ENCODE measurements around the gene B3GALNT2.

The B3GALNT2 gene

GRCh38 chr1:235450886-235451483 is 53.3 kb downstream of the B3GALNT2 start:
- DNase-seq = no peak

- DNase-seq = no peak
Observed at GRCh38 chr1:235450433-235450832, 53.8 kb downstream of the B3GALNT2 start.

GRCh38 chr1:235448616-235449015 is 55.6 kb downstream of the B3GALNT2 start:
- DNase-seq = no peak

- DNase-seq = no peak
Observed at GRCh38 chr1:235442788-235443429, 61.3 kb downstream of the B3GALNT2 start.

GRCh38 chr1:235441159-235441685 is 63.0 kb downstream of the B3GALNT2 start:
- DNase-seq = no peak

GRCh38 chr1:235434001-235434400 is 70.3 kb downstream of the B3GALNT2 start:
- no peak for DNase-seq

GRCh38 chr1:235430991-235431390 is 73.3 kb downstream of the B3GALNT2 start:
- no peak for DNase-seq

- DNase-seq = no peak
Observed at GRCh38 chr1:235429143-235429542, 75.1 kb downstream of the B3GALNT2 start.

- DNase-seq = no peak
Observed at GRCh38 chr1:235427447-235427846, 76.8 kb downstream of the B3GALNT2 start.

GRCh38 chr1:235426680-235427079 is 77.6 kb downstream of the B3GALNT2 start:
- DNase-seq = no peak

- DNase-seq = no peak
Observed at GRCh38 chr1:235426143-235426542, 78.1 kb downstream of the B3GALNT2 start.

- DNase-seq = no peak
Observed at GRCh38 chr1:235425357-235425756, 78.9 kb downstream of the B3GALNT2 start.

GRCh38 chr1:235424092-235424491 is 80.2 kb downstream of the B3GALNT2 start:
- no peak for DNase-seq

GRCh38 chr1:235423214-235423652 is 81.0 kb downstream of the B3GALNT2 start:
- peak in 1 of 2 donors; percentile 10 for DNase-seq

GRCh38 chr1:235421751-235422150 is 82.5 kb downstream of the B3GALNT2 start:
- no peak for DNase-seq

GRCh38 chr1:235417086-235417697 is 87.1 kb downstream of the B3GALNT2 start:
- DNase-seq = peak; percentile 56 to 76

- DNase-seq = no peak
Observed at GRCh38 chr1:235416662-235417049, 87.6 kb downstream of the B3GALNT2 start.

GRCh38 chr1:235415008-235415904 is 89.0 kb downstream of the B3GALNT2 start:
- DNase-seq = peak; percentile 65 to 75

- DNase-seq = no peak
Observed at GRCh38 chr1:235411489-235412486, 92.5 kb downstream of the B3GALNT2 start.

- no peak for DNase-seq
Observed at GRCh38 chr1:235410467-235410866, 93.8 kb downstream of the B3GALNT2 start.

- DNase-seq = no peak
Observed at GRCh38 chr1:235409042-235409820, 95.0 kb downstream of the B3GALNT2 start.
